ENCODE results near the gene AIF1L. TPM values are rescaled to one million over a fixed set of nuclear protein-coding genes. Genes with fewer than 3 reads are reported as not detected.

AIF1L gene
- total RNA-seq, 4 donors from 2014 or later: 5.4 to 28.5 (median 17.1) TPM

DNA sequence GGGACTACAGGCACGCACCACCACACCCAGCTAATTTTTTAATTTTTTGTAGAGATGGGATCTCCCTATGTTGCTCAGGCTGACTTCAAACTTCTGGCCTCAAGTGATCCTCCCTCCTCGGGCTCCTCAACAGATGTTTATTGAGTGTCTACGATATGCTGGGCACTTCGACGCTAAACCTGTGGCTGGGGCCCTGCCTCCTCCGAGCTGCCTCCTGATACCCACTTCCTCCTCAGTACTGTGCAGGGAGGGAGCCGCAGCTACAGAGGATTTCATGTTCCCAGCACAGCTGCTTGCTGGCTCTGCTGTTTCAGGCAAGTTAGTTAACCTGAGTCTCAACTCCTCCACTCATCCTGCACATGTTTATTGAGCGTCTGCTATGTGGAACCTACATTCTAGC lies 9.6 kb downstream of the AIF1L start:
- H3K4me1 ChIP-seq: no peaks in the 10 kb centered on the region
- no peak for ATAC-seq
- no peaks in the 10 kb centered on the region for H3K9me3 ChIP-seq
- TF ChIP-seq EP300 (IDR thresholded peaks at IDR 0.05) (no peak), POLR2A (IDR thresholded peaks at IDR 0.05) (no peak), POLR2AphosphoS5 (IDR thresholded peaks at IDR 0.05) (no peak)
- TF ChIP-seq, protein P1, sequence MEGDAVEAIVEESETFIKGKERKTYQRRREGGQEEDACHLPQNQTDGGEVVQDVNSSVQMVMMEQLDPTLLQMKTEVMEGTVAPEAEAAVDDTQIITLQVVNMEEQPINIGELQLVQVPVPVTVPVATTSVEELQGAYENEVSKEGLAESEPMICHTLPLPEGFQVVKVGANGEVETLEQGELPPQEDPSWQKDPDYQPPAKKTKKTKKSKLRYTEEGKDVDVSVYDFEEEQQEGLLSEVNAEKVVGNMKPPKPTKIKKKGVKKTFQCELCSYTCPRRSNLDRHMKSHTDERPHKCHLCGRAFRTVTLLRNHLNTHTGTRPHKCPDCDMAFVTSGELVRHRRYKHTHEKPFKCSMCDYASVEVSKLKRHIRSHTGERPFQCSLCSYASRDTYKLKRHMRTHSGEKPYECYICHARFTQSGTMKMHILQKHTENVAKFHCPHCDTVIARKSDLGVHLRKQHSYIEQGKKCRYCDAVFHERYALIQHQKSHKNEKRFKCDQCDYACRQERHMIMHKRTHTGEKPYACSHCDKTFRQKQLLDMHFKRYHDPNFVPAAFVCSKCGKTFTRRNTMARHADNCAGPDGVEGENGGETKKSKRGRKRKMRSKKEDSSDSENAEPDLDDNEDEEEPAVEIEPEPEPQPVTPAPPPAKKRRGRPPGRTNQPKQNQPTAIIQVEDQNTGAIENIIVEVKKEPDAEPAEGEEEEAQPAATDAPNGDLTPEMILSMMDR (IDR thresholded peaks at IDR 0.05): no peak
- no peak overlapping the region for H3K27ac ChIP-seq
- peaks cover 5% of the 10 kb centered on the region for H3K27me3 ChIP-seq
- H3K36me3 ChIP-seq: no peaks in the 10 kb centered on the region
- no peak overlapping the region for H3K4me3 ChIP-seq
- WGBS, 2 donors (ENCODE audit: low coverage in 1 of 2): 95 to 100% methylated on average over 3 to 4 of the region's 8 CpGs

GRCh38 chr9:131107760-131108159 lies 11.4 kb downstream of the AIF1L start:
- peak overlapping the region in 2 of 4 donors; percentile 2 to 24 for H3K27ac ChIP-seq
- no peak for TF ChIP-seq POLR2A (IDR thresholded peaks at IDR 0.05)
- TF ChIP-seq, protein P1 (IDR thresholded peaks at IDR 0.05): no peak
- no peak for TF ChIP-seq EP300 (IDR thresholded peaks at IDR 0.05)
- no peak for TF ChIP-seq POLR2AphosphoS5 (IDR thresholded peaks at IDR 0.05)
- no peak overlapping the region for H3K4me3 ChIP-seq
- H3K36me3 ChIP-seq: no peaks in the 10 kb centered on the region
- WGBS, 2 donors (ENCODE audit: low coverage in 1 of 2): 40 to 80% methylated on average over 1 to 5 of the region's 8 CpGs
- H3K27me3 ChIP-seq: peaks cover 14% of the 10 kb centered on the region
- ATAC-seq: peak; percentile 37
- no peaks in the 10 kb centered on the region for H3K9me3 ChIP-seq
- H3K4me1 ChIP-seq: no peaks in the 10 kb centered on the region

- Histone ChIP-seq H3K27me3 (peaks cover 11% of the 10 kb centered on the region), H3K4me1 (no peaks in the 10 kb centered on the region), H3K27ac (peak overlapping the region in 1 of 4 donors; percentile 21), H3K36me3 (no peaks in the 10 kb centered on the region), H3K9me3 (no peaks in the 10 kb centered on the region), H3K4me3 (no peak overlapping the region)
- TF ChIP-seq POLR2A (IDR thresholded peaks at IDR 0.05) (no peak), POLR2AphosphoS5 (IDR thresholded peaks at IDR 0.05) (no peak), EP300 (IDR thresholded peaks at IDR 0.05) (no peak)
- TF ChIP-seq, protein P1 (IDR thresholded peaks at IDR 0.05): no peak
- no peak for ATAC-seq
- 27 to 54% methylated on average over 3 of the region's 10 CpGs for WGBS, 2 donors (ENCODE audit: low coverage in 1 of 2)
Measured at GRCh38 chr9:131111186-131111853, 15.0 kb downstream of the AIF1L start.

- TF ChIP-seq EP300 (IDR thresholded peaks at IDR 0.05): no peak
- peaks cover 11% of the 10 kb centered on the region for H3K27me3 ChIP-seq
- H3K36me3 ChIP-seq: no peaks in the 10 kb centered on the region
- WGBS, 2 donors (ENCODE audit: low coverage in 1 of 2): 83% methylated on average over 1 of the region's 25 CpGs; no CpG with 5 or more reads in 1 of the 2 donors
- H3K4me1 ChIP-seq: no peaks in the 10 kb centered on the region
- H3K9me3 ChIP-seq: no peaks in the 10 kb centered on the region
- peak overlapping the region in 2 of 4 donors; percentile 21 to 43 for H3K27ac ChIP-seq
- no peak for ATAC-seq
- no peak overlapping the region for H3K4me3 ChIP-seq
Measured at GRCh38 chr9:131111854-131112311, 15.6 kb downstream of the AIF1L start.

GRCh38 chr9:131112374-131113154 lies 16.2 kb downstream of the AIF1L start:
- H3K9me3 ChIP-seq: no peaks in the 10 kb centered on the region
- H3K4me1 ChIP-seq: no peaks in the 10 kb centered on the region
- TF ChIP-seq POLR2AphosphoS5 (IDR thresholded peaks at IDR 0.05) (no peak), POLR2A (IDR thresholded peaks at IDR 0.05) (no peak), EP300 (IDR thresholded peaks at IDR 0.05) (no peak)
- TF ChIP-seq, protein P1 (IDR thresholded peaks at IDR 0.05): no peak
- peak overlapping the region in 2 of 4 donors; percentile 21 to 43 for H3K27ac ChIP-seq
- no peak for ATAC-seq
- peaks cover 17% of the 10 kb centered on the region for H3K27me3 ChIP-seq
- H3K4me3 ChIP-seq: no peak overlapping the region
- 84 to 87% methylated on average over 5 to 10 of the region's 23 CpGs for WGBS, 2 donors (ENCODE audit: low coverage in 1 of 2)
- H3K36me3 ChIP-seq: no peaks in the 10 kb centered on the region
